HG03342 (cell line): ENCODE data around the gene FAM187B.
"Not testable (repeated sequence)": the region's sequence is repeated elsewhere in the genome, so short reads cannot be mapped to it uniquely, and the experiment has no call there.

Source experiments
- ATAC-seq: cut with Tn5 transposase; IDR thresholded peaks from one replicate; pipeline ENCODE4 v1.9.1; 2021; ENCODE audit warnings: mild to moderate bottlenecking, moderate library complexity; ENCODE audit not compliant: unreplicated experiment

The FAM187B gene

DNA sequence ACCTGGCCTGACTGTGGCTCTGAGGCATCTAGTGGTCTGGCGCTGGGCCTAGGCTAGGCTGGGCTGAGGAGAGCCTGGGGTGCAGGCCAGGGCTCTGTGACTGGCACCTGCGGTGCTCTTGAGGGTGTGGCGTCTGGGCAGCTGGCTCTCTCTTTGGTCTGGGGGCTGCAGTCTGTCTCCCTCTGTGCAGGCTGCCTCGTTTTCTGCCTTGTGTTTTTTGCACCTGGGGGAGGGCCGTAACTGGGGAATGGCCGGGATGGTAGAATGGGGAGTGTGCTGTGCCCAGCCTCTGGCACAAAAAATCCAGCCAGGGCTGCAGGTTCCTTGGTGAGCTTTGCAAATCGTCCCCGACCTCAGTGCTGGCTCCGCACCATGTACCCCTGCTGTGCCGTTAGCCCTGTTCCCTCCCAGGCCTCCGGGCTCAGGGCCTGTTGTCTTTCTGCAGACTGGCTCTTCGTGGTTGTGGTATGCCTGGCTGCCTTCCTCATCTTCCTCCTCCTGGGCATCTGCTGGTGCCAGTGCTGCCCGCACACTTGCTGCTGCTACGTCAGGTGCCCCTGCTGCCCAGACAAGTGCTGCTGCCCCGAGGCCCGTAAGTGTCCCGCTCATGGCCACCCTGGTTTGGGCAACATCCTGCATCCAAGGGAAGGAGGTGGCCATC is 33.7 kb upstream of the FAM187B start:
- ATAC-seq, result no peak

GRCh38 chr19:35261356-35262100 is 33.0 kb upstream of the FAM187B start:
- no peak for ATAC-seq

- no peak for ATAC-seq
Measured at GRCh38 chr19:35260694-35261304, 32.3 kb upstream of the FAM187B start.

GRCh38 chr19:35257113-35257461 is 28.5 kb upstream of the FAM187B start:
- no peak for ATAC-seq

GRCh38 chr19:35256566-35256965 is 28.0 kb upstream of the FAM187B start:
- no peak for ATAC-seq

DNA sequence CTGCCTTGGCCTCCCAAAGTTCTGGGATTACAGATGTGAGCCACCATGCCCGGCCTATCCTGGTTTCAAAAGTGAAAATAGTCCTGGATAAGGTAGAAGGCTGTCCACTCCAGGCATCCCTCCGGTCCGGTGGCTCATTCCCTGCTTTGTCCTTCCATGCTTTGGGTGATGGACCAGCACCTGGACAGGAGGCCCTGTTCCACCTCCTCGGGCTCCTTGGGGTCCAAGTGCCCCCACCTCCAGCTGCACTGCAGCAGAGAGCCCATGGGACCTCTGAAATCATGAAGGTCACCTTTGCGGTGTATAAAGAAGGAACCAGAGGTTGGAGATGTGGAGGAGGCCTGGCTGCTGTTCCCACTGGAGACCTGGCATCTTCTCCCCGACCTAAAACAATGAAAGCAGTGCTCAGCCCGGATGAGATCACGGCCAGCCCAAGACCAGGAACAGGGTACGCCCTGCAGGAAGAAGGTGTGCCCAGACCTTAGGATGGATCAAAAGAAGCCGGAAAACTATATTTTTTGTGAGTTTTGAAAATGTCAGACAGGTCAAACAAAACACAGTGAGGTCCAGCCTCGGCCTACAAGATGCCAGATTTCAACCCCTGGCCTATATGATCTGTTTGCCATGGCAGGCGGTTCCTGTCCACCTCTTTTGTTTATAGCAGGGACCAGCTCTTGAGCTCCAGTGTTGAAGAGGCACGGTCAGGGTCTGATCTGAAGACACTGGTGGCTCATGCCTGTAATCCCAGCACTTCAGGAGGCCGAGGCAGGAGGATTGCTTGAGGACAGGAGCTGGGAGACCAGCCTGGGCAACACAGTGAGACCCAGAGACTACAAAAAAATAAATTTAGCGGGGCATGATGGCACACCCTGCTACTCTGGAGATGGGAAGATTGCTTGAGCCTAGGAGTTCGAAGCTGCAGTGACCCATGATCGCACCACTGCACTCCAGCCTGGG is 26.1 kb upstream of the FAM187B start:
- no peak for ATAC-seq

- ATAC-seq, result no peak
Measured at GRCh38 chr19:35253316-35254286, 25.1 kb upstream of the FAM187B start.

GRCh38 chr19:35251456-35251855 is 22.9 kb upstream of the FAM187B start:
- no peak for ATAC-seq

GRCh38 chr19:35249848-35250711 is 21.5 kb upstream of the FAM187B start:
- ATAC-seq, result no peak

- ATAC-seq, result no peak
Measured at GRCh38 chr19:35249146-35249847, 20.8 kb upstream of the FAM187B start.

GRCh38 chr19:35248310-35249145 is 20.0 kb upstream of the FAM187B start, which contains the start of gene LSR:
TSS of gene LSR (plus strand) at chr19:35249002. CDS start at chr19:35249023, 21 bp downstream.
- ATAC-seq, result peak; percentile 71

- ATAC-seq, result peak; percentile 36
Measured at GRCh38 chr19:35247526-35248309, 19.2 kb upstream of the FAM187B start.

- no peak for ATAC-seq
Measured at GRCh38 chr19:35246466-35247092, 18.0 kb upstream of the FAM187B start.

DNA sequence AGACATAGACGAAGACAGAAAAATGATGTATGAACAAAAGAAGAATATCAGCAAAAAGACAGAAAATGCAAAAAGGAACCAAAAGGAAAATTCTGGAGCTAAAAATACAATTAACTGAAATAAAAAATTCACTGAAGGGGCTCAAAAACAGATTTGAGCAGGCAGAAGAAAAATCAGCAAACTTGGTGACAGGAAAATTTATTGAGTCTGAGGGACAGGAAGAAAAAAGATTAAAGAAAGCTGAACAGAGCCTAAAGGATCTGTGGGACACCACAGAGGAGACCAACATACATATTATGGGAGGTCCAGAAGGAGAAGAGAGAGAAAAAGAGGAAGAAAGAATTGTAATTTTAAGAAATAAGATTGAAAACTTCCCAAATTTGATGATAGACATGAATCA is 12.9 kb upstream of the FAM187B start:
- no peak for ATAC-seq

GRCh38 chr19:35240327-35240726 is 11.8 kb upstream of the FAM187B start:
- ATAC-seq, result no peak

GRCh38 chr19:35239597-35239996 is 11.1 kb upstream of the FAM187B start:
- ATAC-seq, result not testable (repeated sequence)
